HepG2 (cell line): ENCODE data around the gene F2RL2. TPM values are rescaled to one million over a fixed set of nuclear protein-coding genes. Genes with fewer than 3 reads are reported as not detected.

Experiments used
- ATAC-seq: fragments of 200-7000 bp; cut with Tn5 transposase; 3 replicates; pipeline ENCODE4 v1.9.1; 2020; ENCODE audit warnings: mild to moderate bottlenecking, moderate library complexity
- BruUV-seq: library from RNA; stranded (reverse); fragments of 400-500 nt; replicated peaks from 2 replicates; lab custom pipeline; 2021; lab: Mats Ljungman, UMichigan
- CTCF ChIA-PET: fragments of 300-600 bp; formaldehyde crosslinking; extraction: SDS; loops from one replicate; lab custom pipeline; 2021; ENCODE audit warnings: low total read pairs, inconsistent platforms, low intra/inter-chr PET ratio; lab: Yijun Ruan, JAX
- POLR2A ChIA-PET: fragments of 350-600 bp; sonication (Branson Sonifier 250); formaldehyde crosslinking; loops from one replicate; lab custom pipeline; 2020; ENCODE audit warnings: antibody characterized with exemption, inconsistent platforms; lab: Yijun Ruan, JAX
- DNase-seq: peaks from one replicate; pipeline ENCODE4 v3.0.0-alpha.2; 2015; ENCODE audit warnings: low spot score
- FAIRE-seq: peaks from 3 replicates; lab custom pipeline; 2011; peaks lifted over from hg19 to GRCh38; lab: Jason Lieb, UNC
- H2AFZ ChIP-seq: one replicate; pipeline ENCODE4 v1.6.1; 2011; ENCODE audit warnings: low read length, inconsistent platforms
- H3K27ac ChIP-seq: fragments of 300-600 bp; 3 replicates; pipeline ENCODE4 v1.8.0; 2011; ENCODE audit warnings: mixed run types, mild to moderate bottlenecking, mixed read lengths, low read length, inconsistent platforms; ENCODE audit not compliant: insufficient read depth; ENCODE audit errors: extremely low read length
- H3K27me3 ChIP-seq, 2 experiments: fragments of 200-600 bp in 1 of 2; 2 replicates in 1 of 2; 3 replicates in 1 of 2; pipeline versions ENCODE4 v1.6.0 to v1.8.0; 2011; ENCODE audit warnings: low read length in 2 of 2, mild to moderate bottlenecking in 2 of 2, moderate library complexity in 2 of 2, inconsistent platforms in 1 of 2; ENCODE audit not compliant: insufficient read depth in 2 of 2, control insufficient read depth in 1 of 2
- H3K36me3 ChIP-seq, 2 experiments: fragments of 200-600 bp in 1 of 2; replicated peaks in 1 of 2; 2 replicates in 1 of 2; 3 replicates in 1 of 2; pipeline versions ENCODE4 v1.5.1 to v1.8.0; 2011; ENCODE audit warnings: low read length in 2 of 2, inconsistent platforms in 1 of 2; ENCODE audit not compliant: insufficient read depth in 2 of 2, control insufficient read depth in 1 of 2
- H3K4me1 ChIP-seq: 2 replicates; pipeline ENCODE4 v1.5.1; 2012; ENCODE audit warnings: low read length, inconsistent platforms; ENCODE audit not compliant: insufficient read depth
- H3K4me2 ChIP-seq: 2 replicates; pipeline ENCODE4 v1.6.0; 2011; ENCODE audit warnings: low read depth, low read length, inconsistent platforms
- H3K4me3 ChIP-seq, 3 experiments: fragments of 200-600 bp in 1 of 3; sonication (generic), shearing (Covaris generic) in 1 of 3; replicated peaks in 1 of 3; 2 replicates each; pipeline ENCODE4 v1.5.1; 2011 to 2016; ENCODE audit warnings: low read length in 3 of 3, inconsistent platforms in 2 of 3, low read depth in 2 of 3, mild to moderate bottlenecking in 2 of 3, control low read depth in 1 of 3, mixed read lengths in 1 of 3; ENCODE audit not compliant: insufficient read depth in 1 of 3
- H3K79me2 ChIP-seq: one replicate; pipeline ENCODE4 v1.6.1; 2011; ENCODE audit warnings: low read length, inconsistent platforms; ENCODE audit not compliant: insufficient read depth
- H3K9ac ChIP-seq: 2 replicates; pipeline ENCODE4 v1.6.0; 2011; ENCODE audit warnings: mild to moderate bottlenecking, low read depth, low read length, inconsistent platforms; ENCODE audit not compliant: insufficient read depth
- H3K9me3 ChIP-seq: 2 replicates; pipeline ENCODE4 v1.5.1; 2012; ENCODE audit warnings: mild to moderate bottlenecking, low read length
- H4K20me1 ChIP-seq: 2 replicates; pipeline ENCODE4 v1.6.0; 2011; ENCODE audit warnings: inconsistent platforms, mild to moderate bottlenecking, low read length, moderate library complexity; ENCODE audit not compliant: insufficient read depth
- DPF2 ChIP-seq: sonication (generic); formaldehyde crosslinking; IDR thresholded peaks from 2 replicates; pipeline ENCODE4 v1.4.0; 2020; ENCODE audit warnings: mild to moderate bottlenecking, low read depth, missing genetic modification reagents, borderline replicate concordance
- ERF ChIP-seq: IDR thresholded peaks from 2 replicates; pipeline ENCODE4 v1.6.1; 2018; ENCODE audit warnings: missing biosample characterization, missing genetic modification reagents
- HMG20A ChIP-seq: IDR thresholded peaks from 2 replicates; pipeline ENCODE4 v1.6.1; 2016; ENCODE audit warnings: borderline replicate concordance
- HOXA5 ChIP-seq: sonication (generic); formaldehyde crosslinking; IDR thresholded peaks from 2 replicates; pipeline ENCODE4 v1.4.0; 2020; ENCODE audit warnings: missing genetic modification reagents
- MBD4 ChIP-seq: IDR thresholded peaks from 2 replicates; pipeline ENCODE4 v1.6.1; 2012; ENCODE audit warnings: low read length, inconsistent platforms, borderline replicate concordance
- NCOA1 ChIP-seq: sonication (generic); formaldehyde crosslinking; IDR thresholded peaks from 2 replicates; pipeline ENCODE4 v1.9.0; 2021; ENCODE audit warnings: missing genetic modification reagents
- NPAS2 ChIP-seq: sonication (generic); formaldehyde crosslinking; IDR thresholded peaks from 2 replicates; pipeline ENCODE4 v1.8.0; 2022; ENCODE audit warnings: mild to moderate bottlenecking, missing genetic modification reagents, borderline replicate concordance
- PAF1 ChIP-seq: IDR thresholded peaks from 2 replicates; pipeline ENCODE4 v1.6.1; 2016; ENCODE audit warnings: missing genetic modification reagents, missing compliant biosample characterization
- ZFAT ChIP-seq: sonication (generic); formaldehyde crosslinking; conservative IDR thresholded peaks from 2 replicates; pipeline ENCODE4 v1.8.1; 2023; ENCODE audit warnings: missing genetic modification reagents, inconsistent platforms
- ZNF264 ChIP-seq: sonication (generic); formaldehyde crosslinking; IDR thresholded peaks from 2 replicates; pipeline ENCODE4 v1.4.0; 2020; ENCODE audit warnings: missing genetic modification reagents
- ZNF572 ChIP-seq: sonication (generic); formaldehyde crosslinking; IDR thresholded peaks from 2 replicates; pipeline ENCODE4 v1.5.1; 2020; ENCODE audit warnings: mild to moderate bottlenecking, missing genetic modification reagents
- ZNF670 ChIP-seq: sonication (generic); formaldehyde crosslinking; IDR thresholded peaks from 2 replicates; pipeline ENCODE4 v1.8.0; 2022; ENCODE audit warnings: mild to moderate bottlenecking, missing genetic modification reagents, borderline replicate concordance
- ZSCAN21 ChIP-seq: sonication (generic); formaldehyde crosslinking; IDR thresholded peaks from 2 replicates; pipeline ENCODE4 v1.8.0; 2022; ENCODE audit warnings: mild to moderate bottlenecking, missing genetic modification reagents, moderate library complexity, borderline replicate concordance
- ZSCAN25 ChIP-seq: sonication (generic); formaldehyde crosslinking; IDR thresholded peaks from 2 replicates; pipeline ENCODE4 v1.8.0; 2022; ENCODE audit warnings: mild to moderate bottlenecking, missing genetic modification reagents
- WGBS: methylation state at CpG from one replicate; pipeline ENCODE4 v1.1.6; 2017; ENCODE audit warnings: low lambda C conversion rate; 5-methylcytosine and 5-hydroxymethylcytosine counted together
- in situ Hi-C: cut with HindIII; loops from 2 replicates; pipeline ENCODE4 v1.10.0; 2017; ENCODE audit warnings: low pct_unique_long_range_greater_than_20kb; ENCODE audit not compliant: extremely low pct_ligation_motif_present
- intact Hi-C: fragments of 100-400 bp; cut with micrococcal nuclease; formaldehyde crosslinking; loops from one replicate; pipeline ENCODE4 v1.10.0; 2022; ENCODE audit not compliant: unreplicated experiment
- polyA plus RNA-seq, 8 experiments: library from polyadenylated mRNA; depleted of rRNA in 3 of 8; stranded (reverse) in 7 of 8; unstranded in 1 of 8; fragments of >200 nt; fragmentation: Illumina TruSeq in 4 of 8; extraction: Trizol in 4 of 8; gene quantifications; 2 replicates each; pipeline versions ENCODE4 v1.2.1 to v1.2.3, GENCODE V29; 2011 to 2016; ENCODE audit warnings: low read depth in 4 of 8, missing spikeins in 1 of 8, mixed read lengths in 1 of 8; ENCODE audit not compliant: insufficient read depth in 1 of 8
- total RNA-seq, 5 experiments: library from RNA; depleted of rRNA; stranded (reverse); fragments of >200 nt; fragmentation: Illumina TruSeq; extraction: Trizol; gene quantifications; 2 replicates each; pipeline ENCODE4 v1.2.3, GENCODE V29; 2016; ENCODE audit warnings: low read depth in 1 of 5
- TF ChIP-seq, protein P1 (sequence below): sonication (generic); formaldehyde crosslinking; IDR thresholded peaks from 2 replicates; pipeline ENCODE4 v1.4.0; 2020; ENCODE audit warnings: missing genetic modification reagents
- TF ChIP-seq, protein P2 (sequence below): sonication (generic); formaldehyde crosslinking; IDR thresholded peaks from 2 replicates; pipeline ENCODE4 v1.5.0; 2020; ENCODE audit warnings: mild to moderate bottlenecking, missing genetic modification reagents, moderate library complexity

Gene F2RL2
- total and polyA plus RNA-seq, 2 of the 13 experiments (the other 11 are each of a cell fraction or from before 2014, with no cell fraction given), result not detected

DNA sequence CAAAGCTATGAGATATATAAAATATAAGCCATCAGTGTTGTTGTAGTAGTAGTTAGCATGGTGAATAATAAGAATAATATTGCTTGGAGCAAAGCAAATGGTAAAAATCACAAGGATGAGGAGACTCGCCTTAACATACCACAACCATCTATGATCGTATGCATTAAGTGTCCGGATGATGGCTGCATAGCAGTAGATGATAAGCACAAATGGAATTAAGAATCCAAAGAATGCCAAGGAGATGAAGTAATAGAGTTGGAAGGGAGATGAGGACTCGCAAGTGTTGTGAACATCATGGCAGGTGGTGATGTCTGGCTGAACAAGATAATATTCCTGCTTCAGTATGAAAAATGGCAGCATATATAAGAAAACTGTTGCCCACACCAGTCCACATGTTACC lies 5.5 kb downstream of the F2RL2 start:
- Histone ChIP-seq H4K20me1 (no peaks in the 10 kb centered on the region), H2AFZ (no peak overlapping the region), H3K79me2 (no peaks in the 10 kb centered on the region), H3K4me3 (no peak overlapping the region), H3K9me3 (no peaks in the 10 kb centered on the region), H3K4me1 (no peaks in the 10 kb centered on the region), H3K9ac (no peak overlapping the region), H3K36me3 (peaks cover 2 to 17% of the 10 kb centered on the region in 2 experiments; a peak in 4 of 5 replicates), H3K27me3 (no peaks in the 10 kb centered on the region), H3K4me2 (no peak overlapping the region), H3K27ac (no peak overlapping the region)
- BruUV-seq, result no TSS peak
- CTCF ChIA-PET, result no interaction called here
- no peak for DNase-seq
- FAIRE-seq, result no peak
- in situ Hi-C loops, result no loop called here
- TF ChIP-seq DPF2 (no peak), HOXA5 (CRISPR knock-in tag) (no peak)
- TF ChIP-seq, protein P1, sequence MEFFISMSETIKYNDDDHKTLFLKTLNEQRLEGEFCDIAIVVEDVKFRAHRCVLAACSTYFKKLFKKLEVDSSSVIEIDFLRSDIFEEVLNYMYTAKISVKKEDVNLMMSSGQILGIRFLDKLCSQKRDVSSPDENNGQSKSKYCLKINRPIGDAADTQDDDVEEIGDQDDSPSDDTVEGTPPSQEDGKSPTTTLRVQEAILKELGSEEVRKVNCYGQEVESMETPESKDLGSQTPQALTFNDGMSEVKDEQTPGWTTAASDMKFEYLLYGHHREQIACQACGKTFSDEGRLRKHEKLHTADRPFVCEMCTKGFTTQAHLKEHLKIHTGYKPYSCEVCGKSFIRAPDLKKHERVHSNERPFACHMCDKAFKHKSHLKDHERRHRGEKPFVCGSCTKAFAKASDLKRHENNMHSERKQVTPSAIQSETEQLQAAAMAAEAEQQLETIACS (CRISPR knock-in tag), result no peak
- intact Hi-C loops, result no loop called here
- ATAC-seq, result no peak
- POLR2A ChIA-PET, result no interaction called here
- whole genome bisulfite sequencing, result 99% methylated on average over 4 of the region's 4 CpGs

DNA sequence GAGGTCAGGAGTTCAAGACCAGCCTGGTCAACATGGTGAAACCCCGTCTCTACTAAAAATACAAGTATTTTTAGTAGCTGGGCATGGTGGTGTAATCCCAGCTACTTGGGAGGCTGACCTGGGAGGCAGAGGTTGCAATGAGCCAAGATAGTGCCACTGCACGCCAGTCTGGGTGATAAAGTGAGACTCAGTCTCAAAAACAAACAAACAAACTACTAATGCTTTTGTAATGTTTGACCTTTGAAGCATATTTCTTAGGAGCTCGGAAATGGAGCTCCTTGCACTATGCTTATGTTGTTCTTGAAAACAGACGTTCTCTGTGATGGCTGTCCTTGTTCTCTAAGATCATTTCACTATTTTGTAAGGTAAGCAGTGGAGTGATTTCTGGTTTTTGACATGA lies 6.0 kb downstream of the F2RL2 start:
- ChIA-PET CTCF (no interaction called here), POLR2A (no interaction called here)
- H3K27ac ChIP-seq, result no peak overlapping the region
- no peak for DNase-seq
- H4K20me1 ChIP-seq, result no peaks in the 10 kb centered on the region
- no peaks in the 10 kb centered on the region for H3K9me3 ChIP-seq
- intact Hi-C loops, result no loop called here
- no peaks in the 10 kb centered on the region for H3K27me3 ChIP-seq
- H2AFZ ChIP-seq, result no peak overlapping the region
- in situ Hi-C loops, result no loop called here
- WGBS, result 96% methylated on average over 4 of the region's 4 CpGs
- no peak overlapping the region for H3K9ac ChIP-seq
- BruUV-seq, result no TSS peak
- H3K36me3 ChIP-seq, result peaks cover 2 to 17% of the 10 kb centered on the region in 2 experiments; a peak in 4 of 5 replicates
- no peak for ATAC-seq
- no peaks in the 10 kb centered on the region for H3K79me2 ChIP-seq
- H3K4me3 ChIP-seq, result no peak overlapping the region
- H3K4me1 ChIP-seq, result no peaks in the 10 kb centered on the region
- FAIRE-seq, result no peak
- H3K4me2 ChIP-seq, result no peak overlapping the region
- TF ChIP-seq ZNF670 (CRISPR knock-in tag) (no peak), ZSCAN25 (CRISPR knock-in tag) (no peak), HMG20A (CRISPR knock-in tag) (no peak), ZFAT (CRISPR knock-in tag) (no peak), MBD4 (no peak), ZNF572 (CRISPR knock-in tag) (no peak), ZNF264 (CRISPR knock-in tag) (no peak), ERF (CRISPR knock-in tag) (no peak), NPAS2 (CRISPR knock-in tag) (no peak), NCOA1 (no peak), ZSCAN21 (no peak), PAF1 (no peak)
- TF ChIP-seq, protein P2, sequence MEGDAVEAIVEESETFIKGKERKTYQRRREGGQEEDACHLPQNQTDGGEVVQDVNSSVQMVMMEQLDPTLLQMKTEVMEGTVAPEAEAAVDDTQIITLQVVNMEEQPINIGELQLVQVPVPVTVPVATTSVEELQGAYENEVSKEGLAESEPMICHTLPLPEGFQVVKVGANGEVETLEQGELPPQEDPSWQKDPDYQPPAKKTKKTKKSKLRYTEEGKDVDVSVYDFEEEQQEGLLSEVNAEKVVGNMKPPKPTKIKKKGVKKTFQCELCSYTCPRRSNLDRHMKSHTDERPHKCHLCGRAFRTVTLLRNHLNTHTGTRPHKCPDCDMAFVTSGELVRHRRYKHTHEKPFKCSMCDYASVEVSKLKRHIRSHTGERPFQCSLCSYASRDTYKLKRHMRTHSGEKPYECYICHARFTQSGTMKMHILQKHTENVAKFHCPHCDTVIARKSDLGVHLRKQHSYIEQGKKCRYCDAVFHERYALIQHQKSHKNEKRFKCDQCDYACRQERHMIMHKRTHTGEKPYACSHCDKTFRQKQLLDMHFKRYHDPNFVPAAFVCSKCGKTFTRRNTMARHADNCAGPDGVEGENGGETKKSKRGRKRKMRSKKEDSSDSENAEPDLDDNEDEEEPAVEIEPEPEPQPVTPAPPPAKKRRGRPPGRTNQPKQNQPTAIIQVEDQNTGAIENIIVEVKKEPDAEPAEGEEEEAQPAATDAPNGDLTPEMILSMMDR (CRISPR knock-in tag), result no peak
